HG03108 (cell line): ENCODE measurements around the gene PRDM15.

Source experiments
- ATAC-seq: cut with Tn5 transposase; IDR thresholded peaks from one replicate; pipeline ENCODE4 v1.9.1; 2021; ENCODE audit warnings: moderate library complexity; ENCODE audit not compliant: unreplicated experiment

Gene PRDM15

DNA sequence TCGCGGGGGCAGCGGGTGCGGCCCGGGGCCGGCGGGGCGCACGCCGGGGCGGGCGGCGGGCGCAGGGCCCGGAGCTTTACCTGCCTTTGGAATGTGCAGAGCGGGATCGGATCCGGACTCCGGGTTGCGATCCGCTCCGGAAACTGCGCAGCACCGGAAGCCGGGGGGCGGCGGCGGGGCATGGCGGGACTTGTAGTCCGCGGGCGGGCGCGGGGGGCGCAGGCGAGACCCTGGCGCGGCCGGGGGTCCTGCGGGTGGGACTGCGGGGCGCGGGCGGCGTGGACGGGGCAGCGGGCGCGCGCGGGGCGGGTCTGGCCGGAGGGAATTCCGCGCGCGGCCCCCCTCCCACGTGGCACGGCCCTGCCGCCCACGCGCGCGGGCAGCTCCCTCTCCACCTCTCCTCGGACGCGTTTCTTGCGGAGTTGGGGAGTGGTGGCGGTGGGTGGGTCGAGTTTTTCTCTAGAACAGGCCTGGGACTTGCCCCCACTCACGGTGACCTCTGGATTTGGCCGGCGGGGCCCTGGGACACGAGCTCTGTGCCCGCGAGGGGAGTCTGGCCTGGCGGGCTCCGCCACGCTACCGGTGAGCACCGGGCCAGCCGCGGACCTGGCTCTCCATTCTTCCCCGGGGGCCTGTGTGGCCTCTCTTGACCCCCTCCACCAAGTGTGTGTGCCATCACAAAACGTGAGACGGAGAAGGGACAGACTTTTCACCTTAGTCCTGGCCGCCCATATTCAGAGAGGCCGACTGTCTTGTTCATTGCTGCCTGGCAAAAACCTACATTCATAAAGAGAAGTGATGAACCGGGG is at the start of gene PRDM15:
Gene PRDM15, minus strand, starts transcription at position 155 of the 809 bp plus-strand sequence. CDS start 18,981 bp downstream, outside the sequence.
- peak; percentile 61 for ATAC-seq

GRCh38 chr21:41928621-41929220 is 49.6 kb upstream of the PRDM15 start:
- ATAC-seq: peak; percentile 37

- ATAC-seq: no peak
Observed at GRCh38 chr21:41927727-41928409, 48.7 kb upstream of the PRDM15 start.

- no peak for ATAC-seq
Observed at GRCh38 chr21:41926807-41927171, 47.6 kb upstream of the PRDM15 start.

DNA sequence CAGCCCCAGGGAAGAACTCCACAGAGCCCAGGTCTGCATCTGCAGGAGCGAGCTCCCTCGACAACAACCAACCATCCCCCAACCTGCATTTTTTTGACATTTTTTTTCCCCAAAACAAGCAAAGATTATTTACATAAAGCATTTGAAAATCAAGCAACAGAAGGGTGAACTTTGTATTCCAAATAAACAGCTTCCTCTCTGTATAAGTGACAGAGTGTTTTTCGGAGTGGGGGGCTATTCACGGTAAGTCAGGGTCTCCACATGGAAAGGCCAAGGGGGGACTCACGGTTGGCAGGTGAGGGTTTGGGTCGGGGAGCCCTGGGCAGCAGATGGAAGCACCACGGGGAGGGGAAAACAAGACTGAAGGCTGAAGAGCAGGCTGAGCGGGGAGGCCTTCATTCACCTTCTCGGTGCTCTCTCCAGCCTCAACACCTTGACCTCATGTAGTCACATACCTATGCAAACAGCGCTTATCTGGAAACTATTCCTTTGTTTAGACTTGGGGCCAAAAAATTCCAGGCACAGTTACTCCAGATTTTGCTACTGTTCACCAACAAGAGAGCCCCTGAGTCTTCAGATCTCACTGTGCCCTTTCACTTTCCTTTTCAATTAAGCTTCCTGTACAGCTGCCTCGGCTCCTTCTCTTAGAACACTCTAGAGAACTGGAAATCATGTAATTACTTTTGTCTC is 47.1 kb upstream of the PRDM15 start:
- peak; percentile 53 for ATAC-seq

- no peak for ATAC-seq
Observed at GRCh38 chr21:41925767-41926116, 46.6 kb upstream of the PRDM15 start.

- no peak for ATAC-seq
Observed at GRCh38 chr21:41924368-41924754, 45.2 kb upstream of the PRDM15 start.

GRCh38 chr21:41923631-41924367 is 44.7 kb upstream of the PRDM15 start:
- no peak for ATAC-seq

DNA sequence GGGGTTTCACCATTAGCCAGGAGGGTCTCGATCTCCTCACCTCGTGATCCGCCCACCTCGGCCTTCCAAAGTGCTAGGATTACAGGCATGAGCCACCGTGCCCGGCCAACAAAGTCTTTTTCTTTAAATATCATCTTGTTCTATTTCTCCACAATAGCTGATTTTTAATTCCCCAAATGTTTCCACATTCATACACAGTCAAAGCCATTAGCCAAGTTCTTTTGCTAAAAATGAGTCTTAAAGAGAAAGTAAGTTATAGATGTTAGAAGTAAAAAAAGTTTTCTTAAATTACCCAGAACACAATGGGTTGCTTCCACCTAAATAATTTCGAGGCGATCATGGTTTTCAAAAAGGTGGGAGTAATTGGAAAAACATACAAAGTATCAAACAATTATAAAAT is 44.0 kb upstream of the PRDM15 start:
- no peak for ATAC-seq

GRCh38 chr21:41921021-41921420 is 41.9 kb upstream of the PRDM15 start:
- no peak for ATAC-seq

GRCh38 chr21:41920476-41920875 is 41.3 kb upstream of the PRDM15 start:
- ATAC-seq: no peak

GRCh38 chr21:41919666-41920398 is 40.7 kb upstream of the PRDM15 start:
- ATAC-seq: no peak

GRCh38 chr21:41918561-41919358 is 39.6 kb upstream of the PRDM15 start:
- no peak for ATAC-seq

DNA sequence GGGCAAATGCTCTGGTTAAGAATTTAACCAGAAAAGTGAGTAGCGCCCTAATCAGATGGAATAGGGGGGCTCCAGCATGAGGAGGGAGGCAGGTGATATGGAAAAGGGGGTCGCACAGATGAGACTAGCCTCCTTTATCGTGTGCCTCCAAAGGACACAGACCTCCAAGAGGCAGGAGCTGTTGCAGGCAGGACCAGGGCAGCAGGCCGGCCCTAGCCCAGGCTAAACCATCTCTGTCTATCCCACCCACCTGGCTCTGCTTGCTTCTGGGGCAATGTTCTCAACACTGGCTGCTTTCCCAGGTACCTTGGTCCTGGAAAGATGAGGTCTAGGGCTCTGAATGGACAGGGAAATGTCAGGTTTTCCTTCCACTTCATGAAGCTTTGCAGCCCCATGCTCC is 38.4 kb upstream of the PRDM15 start:
- no peak for ATAC-seq

GRCh38 chr21:41916888-41917433 is 37.8 kb upstream of the PRDM15 start:
- ATAC-seq: no peak

DNA sequence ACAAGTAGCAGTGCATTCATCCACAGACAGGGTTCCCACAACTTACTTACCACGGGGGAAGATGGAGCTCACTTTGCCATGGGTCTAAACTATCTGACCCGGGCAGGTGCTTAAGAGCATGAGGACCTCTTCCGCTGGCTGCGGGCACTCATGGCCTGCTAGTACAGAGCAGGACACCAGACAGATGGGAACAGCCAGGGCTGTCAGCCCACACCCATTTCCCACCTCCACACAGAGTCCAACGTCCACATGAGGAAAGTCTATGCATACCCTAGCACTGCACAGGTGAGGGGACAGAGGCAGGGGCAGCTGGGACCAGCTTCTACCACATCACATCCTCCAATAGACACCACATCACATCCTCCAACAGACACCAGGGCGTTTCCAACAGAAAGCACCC is 35.8 kb upstream of the PRDM15 start:
- ATAC-seq: no peak

GRCh38 chr21:41914358-41914757 is 35.2 kb upstream of the PRDM15 start:
- no peak for ATAC-seq

GRCh38 chr21:41913230-41913629 is 34.1 kb upstream of the PRDM15 start:
- no peak for ATAC-seq

GRCh38 chr21:41908829-41909228 is 29.7 kb upstream of the PRDM15 start:
- ATAC-seq: no peak
